DOHH2 (cell line): Measurements from ENCODE around the gene URGCP.

Experiments
- H3F3A ChIP-seq: fragments of 200-600 bp; sonication (generic), shearing (Covaris generic); 2 replicates; pipeline ENCODE4 v1.6.0; 2016; ENCODE audit warnings: antibody characterized with exemption, mild to moderate bottlenecking; ENCODE audit not compliant: control insufficient read depth, insufficient read depth
- H3K27ac ChIP-seq: fragments of 200-600 bp; sonication (generic); 2 replicates; pipeline ENCODE4 v1.5.1; 2014; ENCODE audit warnings: low read depth, mild to moderate bottlenecking, low read length, moderate library complexity
- H3K27me3 ChIP-seq: fragments of 200-600 bp; sonication (generic); 2 replicates; pipeline ENCODE4 v1.6.1; 2014; ENCODE audit warnings: mild to moderate bottlenecking, low read length, mixed read lengths; ENCODE audit not compliant: control insufficient read depth
- H3K36me3 ChIP-seq: fragments of 200-600 bp; sonication (generic); 2 replicates; pipeline ENCODE4 v1.6.1; 2014; ENCODE audit warnings: mild to moderate bottlenecking, low read length, moderate library complexity, mixed read lengths; ENCODE audit not compliant: control insufficient read depth
- H3K4me1 ChIP-seq: fragments of 200-600 bp; sonication (generic); 2 replicates; pipeline ENCODE4 v1.6.1; 2014; ENCODE audit warnings: mild to moderate bottlenecking, low read length, mixed read lengths; ENCODE audit not compliant: control insufficient read depth
- H3K4me2 ChIP-seq: fragments of 200-600 bp; sonication (generic); 2 replicates; pipeline ENCODE4 v1.6.0; 2014; ENCODE audit warnings: mild to moderate bottlenecking, low read length, moderate library complexity
- H3K4me3 ChIP-seq: fragments of 200-600 bp; sonication (generic); 2 replicates; pipeline ENCODE4 v1.5.1; 2014; ENCODE audit warnings: mild to moderate bottlenecking, low read length, mixed read lengths
- H3K79me2 ChIP-seq: fragments of 200-600 bp; sonication (generic); 2 replicates; pipeline ENCODE4 v1.6.1; 2014; ENCODE audit warnings: mild to moderate bottlenecking, low read length, mixed read lengths; ENCODE audit not compliant: control insufficient read depth
- H3K9me2 ChIP-seq: fragments of 200-600 bp; sonication (generic); replicated peaks from 2 replicates; pipeline ENCODE4 v1.6.1; 2014; ENCODE audit warnings: mild to moderate bottlenecking, low read length, mixed read lengths; ENCODE audit not compliant: control insufficient read depth
- H3K9me3 ChIP-seq: fragments of 200-600 bp; sonication (generic); 2 replicates; pipeline ENCODE4 v1.6.1; 2014; ENCODE audit warnings: antibody characterized with exemption, low read length, mixed read lengths; ENCODE audit not compliant: control insufficient read depth, insufficient read depth
- H4K20me1 ChIP-seq: fragments of 200-600 bp; sonication (generic); 2 replicates; pipeline ENCODE4 v1.6.0; 2014; ENCODE audit warnings: low read depth, mild to moderate bottlenecking, antibody characterized with exemption, low read length, moderate library complexity; ENCODE audit not compliant: control insufficient read depth, insufficient read depth
- EZH2phosphoT487 ChIP-seq: fragments of 200-600 bp; sonication (generic); IDR thresholded peaks from 2 replicates; pipeline ENCODE4 v1.6.1; 2017; ENCODE audit warnings: borderline replicate concordance, mild to moderate bottlenecking, antibody characterized with exemption, low read length, moderate library complexity, mixed read lengths
- TF ChIP-seq, protein P1 (sequence below): fragments of 200-600 bp; sonication (generic); IDR thresholded peaks from one replicate; pipeline ENCODE4 v1.5.1; 2014; ENCODE audit warnings: antibody characterized with exemption, mild to moderate bottlenecking, low read depth, low read length; ENCODE audit not compliant: poor library complexity, severe bottlenecking

Gene URGCP

DNA sequence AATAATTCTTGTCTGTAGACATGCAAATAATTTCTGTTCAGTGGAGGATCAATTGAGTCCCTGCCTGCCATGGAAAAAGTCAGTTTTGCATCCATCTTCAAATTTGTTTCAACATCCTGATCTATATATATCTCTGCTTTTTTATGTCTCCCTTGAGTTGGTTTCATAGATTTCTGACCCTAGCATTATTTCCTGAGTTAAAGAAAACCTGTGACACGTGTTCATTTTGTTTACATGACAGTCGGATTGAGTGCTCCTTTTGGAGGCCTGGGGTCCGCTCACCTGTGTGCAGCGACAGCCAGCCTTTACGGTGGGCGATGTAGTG lies 37.8 kb downstream of the URGCP start:
- H3K27me3 ChIP-seq, result no peaks in the 10 kb centered on the region
- TF ChIP-seq EZH2phosphoT487, result no peak
- TF ChIP-seq, protein P1, sequence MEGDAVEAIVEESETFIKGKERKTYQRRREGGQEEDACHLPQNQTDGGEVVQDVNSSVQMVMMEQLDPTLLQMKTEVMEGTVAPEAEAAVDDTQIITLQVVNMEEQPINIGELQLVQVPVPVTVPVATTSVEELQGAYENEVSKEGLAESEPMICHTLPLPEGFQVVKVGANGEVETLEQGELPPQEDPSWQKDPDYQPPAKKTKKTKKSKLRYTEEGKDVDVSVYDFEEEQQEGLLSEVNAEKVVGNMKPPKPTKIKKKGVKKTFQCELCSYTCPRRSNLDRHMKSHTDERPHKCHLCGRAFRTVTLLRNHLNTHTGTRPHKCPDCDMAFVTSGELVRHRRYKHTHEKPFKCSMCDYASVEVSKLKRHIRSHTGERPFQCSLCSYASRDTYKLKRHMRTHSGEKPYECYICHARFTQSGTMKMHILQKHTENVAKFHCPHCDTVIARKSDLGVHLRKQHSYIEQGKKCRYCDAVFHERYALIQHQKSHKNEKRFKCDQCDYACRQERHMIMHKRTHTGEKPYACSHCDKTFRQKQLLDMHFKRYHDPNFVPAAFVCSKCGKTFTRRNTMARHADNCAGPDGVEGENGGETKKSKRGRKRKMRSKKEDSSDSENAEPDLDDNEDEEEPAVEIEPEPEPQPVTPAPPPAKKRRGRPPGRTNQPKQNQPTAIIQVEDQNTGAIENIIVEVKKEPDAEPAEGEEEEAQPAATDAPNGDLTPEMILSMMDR, result no peak
- no peaks in the 10 kb centered on the region for H4K20me1 ChIP-seq
- H3K9me2 ChIP-seq, result no peaks in the 10 kb centered on the region
- peak overlapping the region; percentile 32 for H3K27ac ChIP-seq
- peak overlapping the region; percentile 80 for H3K4me2 ChIP-seq
- H3K4me3 ChIP-seq, result peak overlapping the region; percentile 80
- peaks cover 13% of the 10 kb centered on the region for H3K79me2 ChIP-seq
- H3K4me1 ChIP-seq, result peaks cover 19% of the 10 kb centered on the region
- H3K9me3 ChIP-seq, result no peaks in the 10 kb centered on the region
- peaks cover 26% of the 10 kb centered on the region for H3K36me3 ChIP-seq
- peaks cover 10% of the 10 kb centered on the region for H3F3A ChIP-seq

DNA sequence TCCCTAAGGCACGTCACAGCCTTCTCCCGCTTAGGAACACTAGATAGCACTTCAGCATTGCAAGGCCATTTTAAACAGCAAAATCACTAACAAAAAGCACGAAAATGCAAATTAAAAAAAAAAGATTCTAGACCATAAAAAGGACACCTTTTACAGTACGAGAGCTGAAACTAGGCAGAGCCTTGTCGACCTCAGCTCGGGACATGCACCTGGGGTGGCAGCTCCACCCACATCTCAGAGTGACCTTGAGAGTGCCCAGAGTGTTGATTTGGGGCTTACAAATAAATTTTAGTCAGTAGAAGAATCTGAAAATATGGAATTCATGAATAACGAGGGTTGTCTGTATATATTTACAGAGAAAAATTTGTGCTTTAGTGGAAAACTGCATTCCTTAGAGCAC lies 38.2 kb downstream of the URGCP start:
- Histone ChIP-seq H3K4me2 (peak overlapping the region; percentile 80), H3K27me3 (no peaks in the 10 kb centered on the region), H3K4me3 (peak overlapping the region; percentile 80), H3K36me3 (peaks cover 26% of the 10 kb centered on the region), H3K9me2 (no peaks in the 10 kb centered on the region), H4K20me1 (no peaks in the 10 kb centered on the region), H3K9me3 (no peaks in the 10 kb centered on the region), H3K4me1 (peaks cover 19% of the 10 kb centered on the region), H3K27ac (peak overlapping the region; percentile 32), H3F3A (peaks cover 10% of the 10 kb centered on the region), H3K79me2 (peaks cover 13% of the 10 kb centered on the region)
- TF ChIP-seq, protein P1, result no peak
- no peak for TF ChIP-seq EZH2phosphoT487

DNA sequence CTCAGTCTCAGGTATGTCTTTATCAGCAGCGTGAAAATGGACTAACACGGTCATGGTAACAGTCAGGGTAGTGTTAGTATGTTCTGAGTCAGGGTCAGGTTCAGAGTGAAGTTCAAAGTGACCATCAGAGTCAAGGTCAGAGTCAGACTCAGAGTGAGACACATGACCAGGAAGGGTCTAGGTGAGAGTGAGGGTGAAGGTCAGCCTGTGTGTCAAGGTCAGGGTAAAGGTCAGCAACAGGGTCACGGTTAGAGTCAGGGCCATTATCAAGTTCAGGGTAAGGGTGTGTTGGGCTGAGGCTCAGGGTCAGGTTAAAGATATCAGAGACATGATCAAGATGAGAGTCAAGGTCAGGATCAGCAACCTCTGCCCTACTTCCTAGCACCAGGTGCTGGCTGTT lies 41.1 kb downstream of the URGCP start:
- H3F3A ChIP-seq, result peaks cover 5% of the 10 kb centered on the region; the same call in 1 of the 2 replicates
- no peak for TF ChIP-seq EZH2phosphoT487
- TF ChIP-seq, protein P1, result no peak
- peaks cover 13% of the 10 kb centered on the region for H3K79me2 ChIP-seq
- no peak overlapping the region for H3K4me2 ChIP-seq
- no peaks in the 10 kb centered on the region for H3K9me3 ChIP-seq
- H3K4me3 ChIP-seq, result no peak overlapping the region
- H3K27ac ChIP-seq, result no peak overlapping the region
- H3K36me3 ChIP-seq, result peaks cover 26% of the 10 kb centered on the region
- no peaks in the 10 kb centered on the region for H4K20me1 ChIP-seq
- no peaks in the 10 kb centered on the region for H3K9me2 ChIP-seq
- H3K27me3 ChIP-seq, result peaks cover 8% of the 10 kb centered on the region
- H3K4me1 ChIP-seq, result peaks cover 18% of the 10 kb centered on the region

DNA sequence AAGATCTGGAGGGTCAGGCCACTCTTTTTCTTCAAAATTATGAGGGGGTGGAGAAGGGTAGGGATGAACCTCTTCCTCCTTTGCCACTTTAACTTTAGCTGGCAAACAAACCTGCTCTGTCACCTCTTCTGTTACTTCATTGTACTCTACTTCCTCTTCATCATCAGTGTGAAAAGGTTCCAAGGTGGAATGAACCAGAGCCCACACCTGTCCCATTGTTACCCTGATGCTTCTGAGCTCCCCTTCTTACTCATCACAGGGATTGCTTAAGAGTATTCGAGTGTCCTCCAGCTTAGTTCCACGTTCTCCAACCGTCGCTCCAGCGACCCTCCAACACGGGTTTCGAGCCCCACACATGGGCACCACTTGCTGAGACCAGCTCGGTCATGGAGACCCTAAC lies 42.3 kb downstream of the URGCP start:
- TF ChIP-seq, protein P1, result no peak
- TF ChIP-seq EZH2phosphoT487, result no peak
- Histone ChIP-seq H3K4me3 (no peak overlapping the region), H4K20me1 (no peaks in the 10 kb centered on the region), H3K27me3 (peaks cover 8% of the 10 kb centered on the region), H3K36me3 (peaks cover 26% of the 10 kb centered on the region), H3K9me2 (no peaks in the 10 kb centered on the region), H3K4me1 (peaks cover 10% of the 10 kb centered on the region), H3F3A (peaks cover 5% of the 10 kb centered on the region; the same call in 1 of the 2 replicates), H3K4me2 (no peak overlapping the region), H3K27ac (no peak overlapping the region), H3K9me3 (peaks cover 3% of the 10 kb centered on the region; the same call in 1 of the 2 replicates), H3K79me2 (peaks cover 13% of the 10 kb centered on the region)
